Panc1 (cell line): ENCODE measurements around the gene AP4E1. TPM values are rescaled to one million over a fixed set of nuclear protein-coding genes. Genes with fewer than 3 reads are reported as not detected.

Experiments used
- ATAC-seq: fragments of 200-7000 bp; cut with Tn5 transposase; 2 replicates; pipeline ENCODE4 v1.9.1; 2020; ENCODE audit warnings: mild to moderate bottlenecking, moderate library complexity
- BruUV-seq: library from RNA; stranded (reverse); fragments of 400-500 nt; replicated peaks from 2 replicates; lab custom pipeline; 2021; lab: Mats Ljungman, UMichigan
- CTCF ChIA-PET: fragments of 300-600 bp; sonication (Branson Sonifier 250); formaldehyde crosslinking; loops from one replicate; lab custom pipeline; 2022; ENCODE audit warnings: antibody characterized with exemption; lab: Charles Lee
- POLR2A ChIA-PET: fragments of 300-600 bp; sonication (Branson Sonifier 250); formaldehyde crosslinking; loops from one replicate; lab custom pipeline; 2022; ENCODE audit warnings: antibody characterized with exemption; lab: Charles Lee
- DNase-seq: peaks from one replicate; pipeline ENCODE4 v3.0.0-alpha.2; 2010; ENCODE audit warnings: low read depth, low spot score
- H3K27ac ChIP-seq: 2 replicates; pipeline ENCODE4 v1.5.1; 2011; ENCODE audit warnings: mild to moderate bottlenecking, low read length, inconsistent platforms
- H3K27me3 ChIP-seq: fragments of 200-500 bp; sonication (Bioruptor generic); 2 replicates; pipeline ENCODE4 v1.6.0; 2014; ENCODE audit warnings: low read length, inconsistent platforms; ENCODE audit not compliant: control insufficient read depth, insufficient read depth
- H3K36me3 ChIP-seq: fragments of 200-500 bp; sonication (Bioruptor generic); 2 replicates; pipeline ENCODE4 v1.5.1; 2014; ENCODE audit warnings: inconsistent platforms, mild to moderate bottlenecking, low read length, moderate library complexity; ENCODE audit not compliant: control insufficient read depth, insufficient read depth
- H3K4me1 ChIP-seq: 2 replicates; pipeline ENCODE4 v1.5.1; 2011; ENCODE audit warnings: inconsistent platforms, mild to moderate bottlenecking, low read length, moderate library complexity; ENCODE audit not compliant: control insufficient read depth, insufficient read depth
- H3K4me3 ChIP-seq, 2 experiments: 2 replicates each; pipeline ENCODE4 v1.5.1; 2011 to 2012; ENCODE audit warnings: low read depth in 2 of 2, low read length in 2 of 2, mild to moderate bottlenecking in 2 of 2, inconsistent platforms in 1 of 2, moderate library complexity in 1 of 2
- H3K9me3 ChIP-seq: fragments of 200-500 bp; sonication (Bioruptor generic); 2 replicates; pipeline ENCODE4 v1.5.1; 2014; ENCODE audit warnings: low read depth, mild to moderate bottlenecking, inconsistent platforms, low read length, moderate library complexity; ENCODE audit not compliant: control insufficient read depth, insufficient read depth
- CTCF ChIP-seq: fragments of 450-650 bp; IDR thresholded peaks from 2 replicates; pipeline ENCODE4 v1.5.1; 2017; ENCODE audit warnings: mild to moderate bottlenecking
- POLR2AphosphoS5 ChIP-seq: IDR thresholded peaks from 2 replicates; pipeline ENCODE4 v1.6.1; 2012; ENCODE audit warnings: mild to moderate bottlenecking, low read depth, low read length, moderate library complexity
- REST ChIP-seq, 2 experiments: IDR thresholded peaks; 2 replicates each; pipeline ENCODE4 v1.6.1; 2011 to 2012; ENCODE audit warnings: low read depth in 2 of 2, control low read depth in 1 of 2, low read length in 1 of 2, mild to moderate bottlenecking in 1 of 2, moderate library complexity in 1 of 2; ENCODE audit not compliant: insufficient read depth in 1 of 2
- SIN3A ChIP-seq: IDR thresholded peaks from 2 replicates; pipeline ENCODE4 v1.6.1; 2012; ENCODE audit warnings: low read depth, mild to moderate bottlenecking, low read length, moderate library complexity, borderline replicate concordance; ENCODE audit not compliant: insufficient read depth
- TCF7L2 ChIP-seq: IDR thresholded peaks from 2 replicates; pipeline ENCODE4 v1.6.1; 2011; ENCODE audit warnings: mild to moderate bottlenecking, low read depth, low read length, inconsistent platforms
- in situ Hi-C: cut with HindIII; loops from 2 replicates; pipeline ENCODE4 v1.10.0; 2016; ENCODE audit warnings: low sequenced_read_pairs, low pct_unique_long_range_greater_than_20kb
- intact Hi-C: fragments of 100-400 bp; cut with micrococcal nuclease; formaldehyde crosslinking; loops from one replicate; pipeline ENCODE4 v1.10.0; 2022; ENCODE audit not compliant: unreplicated experiment
- total RNA-seq: library from RNA; stranded (reverse); gene quantifications from one replicate; pipeline ENCODE4 v1.2.1, GENCODE V29; 2021; ENCODE audit not compliant: unreplicated experiment

AP4E1 gene
- total RNA-seq, 1 experiment from 2014 or later = 13.6 TPM

- H3K4me3 ChIP-seq = no peak overlapping the region
- H3K27ac ChIP-seq = no peak overlapping the region
- in situ Hi-C loops (no loop called here), intact Hi-C loops (no loop called here)
- no peaks in the 10 kb centered on the region for H3K27me3 ChIP-seq
- H3K36me3 ChIP-seq = no peaks in the 10 kb centered on the region
- POLR2A ChIA-PET = interaction anchor here (0.6 kb wide), 1 partner anchor 10 kb away, joined by 8 read pairs; no protein-coding TSS in a partner anchor
- TF ChIP-seq TCF7L2 = no peak
- no peak for TF ChIP-seq POLR2AphosphoS5
- TF ChIP-seq CTCF = no peak
- TF ChIP-seq REST (IDR thresholded peaks at IDR 0.05; ENCODE audit: insufficient read depth in 1 of 2, low read depth in 2 of 2, low read length in 1 of 2) = no peak
- TF ChIP-seq SIN3A = no peak
- DNase-seq = no peak
- H3K9me3 ChIP-seq = no peaks in the 10 kb centered on the region
- no peak for ATAC-seq
- H3K4me1 ChIP-seq = no peaks in the 10 kb centered on the region
- no TSS peak for BruUV-seq
- CTCF ChIA-PET = no interaction called here
Observed at GRCh38 chr15:51049081-51049480, 140.6 kb downstream of the AP4E1 start.

GRCh38 chr15:51051776-51052175, 143.3 kb downstream of the AP4E1 start:
- DNase-seq (no peak), ATAC-seq (no peak)
- Histone ChIP-seq H3K36me3 (no peaks in the 10 kb centered on the region), H3K27ac (no peak overlapping the region), H3K27me3 (no peaks in the 10 kb centered on the region), H3K4me1 (no peaks in the 10 kb centered on the region), H3K9me3 (no peaks in the 10 kb centered on the region), H3K4me3 (no peak overlapping the region)
- POLR2A ChIA-PET = interaction anchor here (1.0 kb wide), 1 partner anchor 13 kb away, joined by 3 read pairs; no protein-coding TSS in a partner anchor
- in situ Hi-C loops = no loop called here
- CTCF ChIA-PET = no interaction called here
- intact Hi-C loops = no loop called here
- no TSS peak for BruUV-seq
- TF ChIP-seq POLR2AphosphoS5 (no peak), REST (IDR thresholded peaks at IDR 0.05; ENCODE audit: insufficient read depth in 1 of 2, low read depth in 2 of 2, low read length in 1 of 2) (no peak), CTCF (no peak), SIN3A (no peak), TCF7L2 (no peak)
